Measurements from ENCODE around the gene FUT9.
A peak's percentile ranks its signal among the peaks of the same experiment; 100 is the strongest.

The FUT9 gene

GRCh38 chr6:96094077-96094476 lies 78.3 kb downstream of the FUT9 start:
- Histone ChIP-seq H4K91ac (ENCODE audit: low read depth, low read length, poor library complexity) (no peak overlapping the region), H2AFZ (ENCODE audit: low read length) (peak overlapping the region; percentile 49), H3K9me3 (replicated peaks in 1 of 2; ENCODE audit: control insufficient read depth in 2 of 2, insufficient read depth in 1 of 2, low read depth in 1 of 2, low read length in 2 of 2) (no peaks in the 10 kb centered on the region), H2BK15ac (ENCODE audit: low read length) (no peak overlapping the region), H3K36me3 (replicated peaks in 1 of 2; ENCODE audit: control insufficient read depth in 2 of 2, insufficient read depth in 2 of 2, low read length in 2 of 2) (no peaks in the 10 kb centered on the region), H3K14ac (ENCODE audit: low read length) (no peak overlapping the region), H2BK12ac (ENCODE audit: low read length) (no peak overlapping the region), H3K4me1 (ENCODE audit: control insufficient read depth in 2 of 2, insufficient read depth in 1 of 2, low read depth in 1 of 2, low read length in 2 of 2) (no peaks in the 10 kb centered on the region), H3K18ac (ENCODE audit: low read length) (no peak overlapping the region), H2BK120ac (ENCODE audit: low read depth, low read length) (no peak overlapping the region), H3K79me1 (ENCODE audit: low read depth, low read length) (no peaks in the 10 kb centered on the region), H3K4me3 (ENCODE audit: low read length in 2 of 2) (no peak overlapping the region), H2AK5ac (ENCODE audit: low read depth, low read length) (no peak overlapping the region), H3K4me2 (ENCODE audit: insufficient read depth, low read length, poor library complexity, severe bottlenecking) (no peak overlapping the region), H3K27ac (replicated peaks; ENCODE audit: low read length) (no peak overlapping the region), H3K27me3 (ENCODE audit: control insufficient read depth in 3 of 3, insufficient read depth in 3 of 3, low read depth in 1 of 3, low read length in 3 of 3) (no peaks in the 10 kb centered on the region), H4K8ac (ENCODE audit: low read depth, low read length) (no peak overlapping the region), H3K4ac (ENCODE audit: low read length) (no peak overlapping the region), H2BK5ac (ENCODE audit: low read length) (no peak overlapping the region), H3K23ac (ENCODE audit: low read depth, low read length, poor library complexity) (no peak overlapping the region), H3K9ac (ENCODE audit: low read depth, low read length, poor library complexity) (no peak overlapping the region)
- WGBS, 2 donors (ENCODE audit: extremely low coverage in 2 of 2, insufficient read length in 2 of 2, insufficient replicate concordance in 1 of 2) = no CpG with 5 or more reads among the region's 1 CpG
- DNase-seq (ENCODE audit: low spot score) = no peak

- Histone ChIP-seq H4K91ac (ENCODE audit: low read depth, low read length, poor library complexity) (no peak overlapping the region), H2BK5ac (ENCODE audit: low read length) (no peak overlapping the region), H3K14ac (ENCODE audit: low read length) (no peak overlapping the region), H3K9me3 (replicated peaks in 1 of 2; ENCODE audit: control insufficient read depth in 2 of 2, insufficient read depth in 1 of 2, low read depth in 1 of 2, low read length in 2 of 2) (no peaks in the 10 kb centered on the region), H2BK12ac (ENCODE audit: low read length) (no peak overlapping the region), H3K36me3 (replicated peaks in 1 of 2; ENCODE audit: control insufficient read depth in 2 of 2, insufficient read depth in 2 of 2, low read length in 2 of 2) (no peaks in the 10 kb centered on the region), H2AK5ac (ENCODE audit: low read depth, low read length) (no peak overlapping the region), H3K18ac (ENCODE audit: low read length) (no peak overlapping the region), H3K27me3 (ENCODE audit: control insufficient read depth in 3 of 3, insufficient read depth in 3 of 3, low read depth in 1 of 3, low read length in 3 of 3) (no peaks in the 10 kb centered on the region), H3K79me1 (ENCODE audit: low read depth, low read length) (no peaks in the 10 kb centered on the region), H3K23ac (ENCODE audit: low read depth, low read length, poor library complexity) (no peak overlapping the region), H2BK15ac (ENCODE audit: low read length) (no peak overlapping the region), H3K4ac (ENCODE audit: low read length) (no peak overlapping the region), H3K9ac (ENCODE audit: low read depth, low read length, poor library complexity) (no peak overlapping the region), H3K27ac (replicated peaks; ENCODE audit: low read length) (no peak overlapping the region), H3K4me1 (ENCODE audit: control insufficient read depth in 2 of 2, insufficient read depth in 1 of 2, low read depth in 1 of 2, low read length in 2 of 2) (no peaks in the 10 kb centered on the region), H2BK120ac (ENCODE audit: low read depth, low read length) (no peak overlapping the region), H3K4me3 (ENCODE audit: low read length in 2 of 2) (no peak overlapping the region), H4K8ac (ENCODE audit: low read depth, low read length) (no peak overlapping the region), H2AFZ (ENCODE audit: low read length) (no peak overlapping the region), H3K4me2 (ENCODE audit: insufficient read depth, low read length, poor library complexity, severe bottlenecking) (no peak overlapping the region)
- DNase-seq (ENCODE audit: low spot score) = no peak
These were observed 83.3 kb downstream of the FUT9 start for GRCh38 chr6:96099069-96099468.

- no peak overlapping the region for H2BK120ac ChIP-seq (ENCODE audit: low read depth, low read length)
- no peak overlapping the region for H3K4me3 ChIP-seq (ENCODE audit: low read length in 2 of 2)
- H2AK5ac ChIP-seq (ENCODE audit: low read depth, low read length) = no peak overlapping the region
- no peak overlapping the region for H3K4ac ChIP-seq (ENCODE audit: low read length)
- H3K23ac ChIP-seq (ENCODE audit: low read depth, low read length, poor library complexity) = no peak overlapping the region
- DNase-seq (ENCODE audit: low spot score) = no peak
- no peak overlapping the region for H3K18ac ChIP-seq (ENCODE audit: low read length)
- H3K27ac ChIP-seq (replicated peaks; ENCODE audit: low read length) = no peak overlapping the region
- no peak overlapping the region for H2AFZ ChIP-seq (ENCODE audit: low read length)
- no peak overlapping the region for H4K8ac ChIP-seq (ENCODE audit: low read depth, low read length)
- H3K79me1 ChIP-seq (ENCODE audit: low read depth, low read length) = no peaks in the 10 kb centered on the region
- H2BK5ac ChIP-seq (ENCODE audit: low read length) = no peak overlapping the region
- H3K36me3 ChIP-seq (replicated peaks in 1 of 2; ENCODE audit: control insufficient read depth in 2 of 2, insufficient read depth in 2 of 2, low read length in 2 of 2) = no peaks in the 10 kb centered on the region
- no peaks in the 10 kb centered on the region for H3K4me1 ChIP-seq (ENCODE audit: control insufficient read depth in 2 of 2, insufficient read depth in 1 of 2, low read depth in 1 of 2, low read length in 2 of 2)
- H3K9me3 ChIP-seq (replicated peaks in 1 of 2; ENCODE audit: control insufficient read depth in 2 of 2, insufficient read depth in 1 of 2, low read depth in 1 of 2, low read length in 2 of 2) = no peaks in the 10 kb centered on the region
- no peak overlapping the region for H4K91ac ChIP-seq (ENCODE audit: low read depth, low read length, poor library complexity)
- H3K9ac ChIP-seq (ENCODE audit: low read depth, low read length, poor library complexity) = no peak overlapping the region
- H2BK12ac ChIP-seq (ENCODE audit: low read length) = no peak overlapping the region
- no peak overlapping the region for H3K14ac ChIP-seq (ENCODE audit: low read length)
- WGBS, 2 donors (ENCODE audit: extremely low coverage in 2 of 2, insufficient read length in 2 of 2, insufficient replicate concordance in 1 of 2) = no CpG with 5 or more reads among the region's 2 CpGs
- H2BK15ac ChIP-seq (ENCODE audit: low read length) = no peak overlapping the region
- no peaks in the 10 kb centered on the region for H3K27me3 ChIP-seq (ENCODE audit: control insufficient read depth in 3 of 3, insufficient read depth in 3 of 3, low read depth in 1 of 3, low read length in 3 of 3)
- no peak overlapping the region for H3K4me2 ChIP-seq (ENCODE audit: insufficient read depth, low read length, poor library complexity, severe bottlenecking)
These were observed 85.8 kb downstream of the FUT9 start for GRCh38 chr6:96101564-96101963.

GRCh38 chr6:96104910-96105309 lies 89.1 kb downstream of the FUT9 start:
- H2AFZ ChIP-seq (ENCODE audit: low read length) = no peak overlapping the region
- no CpG with 5 or more reads among the region's 4 CpGs for WGBS, 2 donors (ENCODE audit: extremely low coverage in 2 of 2, insufficient read length in 2 of 2, insufficient replicate concordance in 1 of 2)
- no peak overlapping the region for H3K18ac ChIP-seq (ENCODE audit: low read length)
- no peak overlapping the region for H3K14ac ChIP-seq (ENCODE audit: low read length)
- no peak overlapping the region for H3K9ac ChIP-seq (ENCODE audit: low read depth, low read length, poor library complexity)
- H3K4me1 ChIP-seq (ENCODE audit: control insufficient read depth in 2 of 2, insufficient read depth in 1 of 2, low read depth in 1 of 2, low read length in 2 of 2) = no peaks in the 10 kb centered on the region
- H4K8ac ChIP-seq (ENCODE audit: low read depth, low read length) = no peak overlapping the region
- no peak overlapping the region for H3K27ac ChIP-seq (replicated peaks; ENCODE audit: low read length)
- H4K91ac ChIP-seq (ENCODE audit: low read depth, low read length, poor library complexity) = no peak overlapping the region
- DNase-seq (ENCODE audit: low spot score) = no peak
- H3K27me3 ChIP-seq (ENCODE audit: control insufficient read depth in 3 of 3, insufficient read depth in 3 of 3, low read depth in 1 of 3, low read length in 3 of 3) = no peaks in the 10 kb centered on the region
- H2BK12ac ChIP-seq (ENCODE audit: low read length) = no peak overlapping the region
- H3K36me3 ChIP-seq (replicated peaks in 1 of 2; ENCODE audit: control insufficient read depth in 2 of 2, insufficient read depth in 2 of 2, low read length in 2 of 2) = no peaks in the 10 kb centered on the region
- no peak overlapping the region for H2BK5ac ChIP-seq (ENCODE audit: low read length)
- no peak overlapping the region for H2BK120ac ChIP-seq (ENCODE audit: low read depth, low read length)
- H3K4me3 ChIP-seq (ENCODE audit: low read length in 2 of 2) = no peak overlapping the region
- no peak overlapping the region for H2AK5ac ChIP-seq (ENCODE audit: low read depth, low read length)
- H3K23ac ChIP-seq (ENCODE audit: low read depth, low read length, poor library complexity) = no peak overlapping the region
- H2BK15ac ChIP-seq (ENCODE audit: low read length) = no peak overlapping the region
- H3K4ac ChIP-seq (ENCODE audit: low read length) = no peak overlapping the region
- H3K79me1 ChIP-seq (ENCODE audit: low read depth, low read length) = no peaks in the 10 kb centered on the region
- H3K4me2 ChIP-seq (ENCODE audit: insufficient read depth, low read length, poor library complexity, severe bottlenecking) = no peak overlapping the region
- H3K9me3 ChIP-seq (replicated peaks in 1 of 2; ENCODE audit: control insufficient read depth in 2 of 2, insufficient read depth in 1 of 2, low read depth in 1 of 2, low read length in 2 of 2) = no peaks in the 10 kb centered on the region
